Cerebellar nuclear complex (tissue), 1 donor: ENCODE data around the gene CXXC5.

Experiments
- DNase-seq, 2 experiments: peaks; one replicate each; lab custom pipeline; 2025; lab: John Stamatoyannopoulos, UW

CXXC5 gene

GRCh38 chr5:139666551-139666950 is 18.4 kb downstream of the CXXC5 start:
- no peak for DNase-seq

GRCh38 chr5:139667001-139667729 is 19.0 kb downstream of the CXXC5 start:
- DNase-seq: no peak

DNA sequence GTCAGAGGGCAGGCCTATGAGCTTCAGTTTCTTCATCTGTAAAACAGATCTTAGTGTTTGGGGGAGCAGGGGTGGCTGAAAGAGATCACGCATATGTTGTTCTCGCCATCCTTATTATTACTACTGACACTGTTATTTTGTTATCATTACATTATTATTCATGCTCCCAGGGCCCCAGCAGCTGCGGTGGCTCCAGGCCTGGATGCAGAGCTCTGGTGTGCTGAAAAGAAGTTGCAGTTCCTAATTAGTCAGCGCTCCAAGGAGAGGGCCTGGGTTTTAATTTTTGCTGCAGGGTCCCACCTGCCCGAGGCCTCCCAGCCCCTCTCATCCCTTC is 19.5 kb downstream of the CXXC5 start:
- DNase-seq: no peak

DNA sequence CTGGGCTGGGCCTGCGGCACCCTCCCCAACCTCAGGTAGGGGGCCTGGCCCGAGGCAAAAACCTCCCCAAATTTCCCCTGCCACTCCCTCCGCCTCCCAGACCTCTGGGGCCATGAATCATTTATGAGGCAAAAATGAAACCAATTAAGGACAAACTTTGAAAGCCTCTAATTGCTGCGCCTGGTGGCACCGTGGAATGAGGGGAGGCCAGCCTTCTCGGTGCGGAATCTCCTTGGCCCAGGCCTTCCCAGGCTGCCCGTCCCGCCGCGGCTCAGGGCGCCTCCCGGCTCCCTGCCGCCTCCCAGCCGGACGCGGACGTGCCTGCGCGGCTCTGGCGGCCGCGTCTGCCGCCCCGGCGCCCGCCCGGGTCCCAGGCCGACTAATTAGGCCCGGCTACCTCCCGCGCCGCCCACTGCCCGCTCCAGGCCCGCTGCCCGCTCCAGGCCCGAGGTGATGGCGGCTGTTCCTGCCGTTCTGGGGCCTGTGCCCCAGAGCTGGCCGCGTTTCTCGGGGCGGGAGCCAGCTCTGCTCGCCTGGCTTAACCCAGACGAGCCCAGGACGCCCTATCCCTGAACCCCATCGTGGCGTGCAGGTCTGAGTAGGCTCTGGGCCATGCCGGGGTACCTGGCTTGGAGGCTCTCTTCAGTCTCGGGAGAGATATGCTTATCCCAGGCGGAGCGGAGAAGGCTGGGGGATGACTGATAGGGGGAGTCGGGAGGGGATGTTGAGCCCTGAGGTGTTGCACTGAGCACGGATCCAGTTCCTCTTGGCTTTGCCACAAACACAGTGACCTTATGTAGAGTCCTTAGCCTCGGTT is 20.1 kb downstream of the CXXC5 start:
- no peak for DNase-seq

DNA sequence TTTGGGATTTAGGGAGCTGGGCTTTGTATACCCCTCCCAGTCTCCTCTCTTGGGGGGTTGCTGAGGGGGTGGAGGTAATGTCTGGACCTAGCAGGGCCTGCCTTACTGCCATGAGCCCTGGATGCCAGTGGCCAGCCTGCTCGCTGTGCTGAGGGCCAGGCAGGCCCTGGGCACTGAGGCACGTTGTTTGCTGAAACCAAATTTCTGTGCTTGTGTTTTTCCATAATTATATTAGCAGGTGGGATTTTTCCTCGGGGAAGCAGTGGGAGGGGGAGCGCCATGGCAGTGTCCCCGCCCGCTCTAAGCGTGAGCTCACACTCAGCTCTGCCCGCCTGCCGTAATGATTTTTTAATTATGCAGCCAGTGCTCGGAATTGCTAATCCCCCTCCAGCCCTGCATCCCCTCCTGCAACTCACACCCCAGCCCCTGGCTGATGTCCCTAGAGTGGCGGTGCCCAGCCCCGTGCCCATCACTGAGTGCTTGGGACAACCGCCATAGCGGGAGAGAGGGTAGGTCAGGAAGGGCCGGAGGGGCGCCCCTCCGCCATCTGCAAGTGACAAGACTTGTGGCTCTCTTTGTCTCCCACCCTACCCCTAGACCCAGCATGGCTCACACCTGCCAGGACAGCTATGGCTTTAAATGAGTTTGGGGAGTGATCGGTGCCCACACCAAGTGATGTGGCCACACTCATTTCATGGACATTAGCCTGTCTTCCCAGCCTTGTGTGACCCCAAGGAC is 20.9 kb downstream of the CXXC5 start:
- no peak for DNase-seq

DNA sequence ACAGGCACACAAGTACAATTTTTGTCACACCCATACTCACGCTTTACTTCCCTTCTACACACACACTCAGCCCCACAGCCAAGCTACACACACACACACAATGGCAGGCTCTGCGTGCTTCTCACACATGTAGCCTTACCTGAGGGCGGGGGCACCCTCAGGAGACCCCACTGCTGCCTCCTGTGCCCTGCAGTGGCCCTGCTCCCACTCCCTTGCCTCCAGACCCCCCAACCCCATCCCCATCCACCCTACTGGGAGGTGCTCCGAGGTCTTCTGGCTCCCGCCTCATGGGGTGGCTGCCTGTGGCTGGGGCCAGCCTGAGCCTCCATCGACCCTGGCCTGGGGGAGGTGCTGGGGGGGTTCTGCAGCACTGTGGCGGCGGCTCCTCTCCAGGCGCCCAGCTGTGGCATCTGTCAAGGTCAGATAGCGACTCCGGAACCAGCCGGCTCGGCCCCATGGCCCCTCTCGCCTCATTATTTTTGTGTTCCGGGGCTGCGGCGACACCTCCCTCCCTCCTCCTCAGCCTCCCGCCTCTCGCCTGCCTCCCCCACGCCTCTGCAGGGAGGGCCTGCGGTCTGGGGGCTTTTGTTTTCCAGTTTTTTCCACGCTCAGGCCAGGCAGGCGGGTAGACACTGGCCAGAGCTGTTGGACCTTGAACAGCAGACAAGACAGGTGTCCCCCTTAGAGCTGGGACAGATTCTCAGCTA is 21.7 kb downstream of the CXXC5 start:
- DNase-seq: no peak

GRCh38 chr5:139670369-139671095 is 22.4 kb downstream of the CXXC5 start:
- DNase-seq: no peak

- no peak for DNase-seq
These were observed 23.1 kb downstream of the CXXC5 start for GRCh38 chr5:139671096-139671841.

- DNase-seq: no peak
These were observed 27.1 kb downstream of the CXXC5 start for GRCh38 chr5:139675213-139675612.

- DNase-seq: no peak
These were observed 27.7 kb downstream of the CXXC5 start for GRCh38 chr5:139675825-139676224.

- DNase-seq: no peak
These were observed 28.3 kb downstream of the CXXC5 start for GRCh38 chr5:139676406-139676805.

- no peak for DNase-seq
These were observed 29.0 kb downstream of the CXXC5 start for GRCh38 chr5:139676951-139677735.

DNA sequence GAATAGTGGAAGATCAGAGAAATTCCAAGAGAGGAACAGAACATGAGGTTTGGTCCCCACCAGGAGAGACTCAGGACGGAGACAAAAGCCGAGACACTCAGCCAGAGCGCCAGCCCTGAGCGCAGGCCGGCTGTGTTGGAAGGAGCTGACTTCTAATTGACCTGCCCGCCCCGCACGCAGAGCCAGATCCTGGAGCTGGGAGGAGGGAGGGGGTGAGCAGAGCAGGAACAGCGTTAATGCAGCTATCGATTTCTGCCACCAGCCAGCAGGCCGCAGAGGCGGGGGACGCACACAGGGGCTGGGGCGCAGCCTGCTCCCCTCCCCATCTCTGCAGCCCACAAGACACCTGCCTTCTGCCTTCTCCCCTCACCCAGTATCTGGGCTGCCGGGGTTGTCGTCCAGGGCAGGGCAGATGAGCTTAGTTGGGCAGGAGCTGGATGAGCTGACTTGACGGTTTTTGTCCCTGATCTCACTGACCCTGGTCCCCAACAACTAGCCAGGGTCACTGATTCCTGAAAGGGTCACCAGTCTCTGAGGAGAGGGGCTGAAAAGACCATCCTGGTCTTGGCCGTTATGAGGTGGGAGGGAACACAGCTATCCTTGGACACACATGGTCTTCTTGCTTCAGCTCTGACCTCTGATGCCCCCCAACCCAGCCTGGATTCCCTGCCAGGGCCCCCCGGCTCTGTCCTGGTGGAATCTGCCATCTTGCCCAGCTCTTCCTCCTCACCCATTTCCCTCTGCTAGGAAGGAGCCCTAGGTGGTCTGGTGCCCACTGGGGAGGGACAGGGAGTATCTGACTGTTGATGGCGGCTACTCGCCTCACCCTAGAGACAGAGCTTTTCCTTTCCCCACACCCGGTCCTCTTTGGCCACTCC is 29.8 kb downstream of the CXXC5 start:
- DNase-seq: no peak

DNA sequence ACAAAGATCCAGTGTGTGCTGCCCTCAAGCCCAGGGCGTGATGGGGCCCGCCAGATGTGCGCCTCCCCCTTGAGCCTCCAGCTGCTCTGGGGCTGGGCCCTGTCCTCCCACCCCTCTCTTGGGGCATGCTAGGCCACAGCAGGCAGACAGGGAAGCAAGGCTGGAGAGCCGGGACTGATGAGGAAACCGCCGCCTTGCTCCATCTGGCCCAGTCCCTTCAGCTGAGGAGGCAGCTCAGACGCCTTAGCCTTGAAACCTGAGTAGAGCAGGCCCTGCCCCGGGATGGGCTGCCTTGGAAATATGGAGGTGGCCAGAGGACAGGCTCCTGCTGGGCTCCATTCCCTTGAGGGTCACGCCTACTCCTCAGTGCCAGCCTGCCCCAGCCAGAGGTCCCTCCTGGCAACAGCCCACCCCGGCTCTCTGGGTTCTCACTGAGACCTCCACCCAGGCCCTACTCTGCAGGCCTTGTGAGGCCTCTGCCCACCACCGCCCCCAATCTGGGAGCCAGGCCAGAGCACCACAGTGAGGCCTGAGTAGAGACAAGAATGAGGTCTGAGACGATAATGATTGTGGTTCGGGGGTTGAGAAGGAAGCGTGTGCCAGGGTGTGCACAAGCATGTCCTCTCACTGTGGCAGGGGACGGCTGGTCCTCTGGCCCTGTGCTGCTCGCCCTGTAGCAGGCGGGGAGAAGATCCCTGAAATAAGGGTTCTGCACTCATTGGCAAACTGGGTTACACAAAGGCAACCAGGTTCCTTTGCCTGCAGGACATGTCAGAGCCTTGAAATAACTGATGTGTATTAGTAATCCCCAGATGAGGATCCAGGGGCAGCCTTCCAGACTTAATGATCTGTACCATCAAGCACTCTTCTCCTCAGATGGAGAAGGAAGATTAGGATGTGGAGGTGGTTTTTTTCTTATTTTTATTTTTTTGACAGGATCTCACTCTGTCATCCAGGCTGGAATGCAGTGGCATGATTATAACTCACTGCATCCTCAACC is 30.9 kb downstream of the CXXC5 start:
- no peak for DNase-seq

GRCh38 chr5:139680368-139681111 is 32.4 kb downstream of the CXXC5 start:
- no peak for DNase-seq

DNA sequence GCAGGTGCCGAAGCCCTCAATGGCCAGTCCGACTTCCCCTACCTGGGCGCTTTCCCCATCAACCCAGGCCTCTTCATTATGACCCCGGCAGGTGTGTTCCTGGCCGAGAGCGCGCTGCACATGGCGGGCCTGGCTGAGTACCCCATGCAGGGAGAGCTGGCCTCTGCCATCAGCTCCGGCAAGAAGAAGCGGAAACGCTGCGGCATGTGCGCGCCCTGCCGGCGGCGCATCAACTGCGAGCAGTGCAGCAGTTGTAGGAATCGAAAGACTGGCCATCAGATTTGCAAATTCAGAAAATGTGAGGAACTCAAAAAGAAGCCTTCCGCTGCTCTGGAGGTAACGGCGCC is 32.9 kb downstream of the CXXC5 start:
- DNase-seq: peak in 1 of 2 experiments; percentile 54

- DNase-seq: no peak
These were observed 33.3 kb downstream of the CXXC5 start for GRCh38 chr5:139681466-139681865.
